HCT116 (cell line): ENCODE results near the gene CXCL9. TPM values are rescaled to one million over a fixed set of nuclear protein-coding genes. Genes with fewer than 3 reads are reported as not detected.
"Not testable (repeated sequence)": the region's sequence is repeated elsewhere in the genome, so short reads cannot be mapped to it uniquely, and the experiment has no call there.

Experiments used
- ATAC-seq: fragments of 200-7000 bp; cut with Tn5 transposase; 2 replicates; pipeline ENCODE4 v1.9.1; 2020; ENCODE audit warnings: mild to moderate bottlenecking, moderate library complexity
- BruUV-seq: library from RNA; stranded (reverse); fragments of 400-500 nt; replicated peaks from 2 replicates; lab custom pipeline; 2021; lab: Mats Ljungman, UMichigan
- CTCF ChIA-PET: fragments of 300-600 bp; sonication (Branson Sonifier 250); formaldehyde crosslinking; loops from one replicate; lab custom pipeline; 2021; ENCODE audit warnings: antibody characterized with exemption; lab: Charles Lee
- POLR2A ChIA-PET: fragments of 300-600, 350-600 bp; sonication (Branson Sonifier 250); formaldehyde crosslinking; loops from one replicate; lab custom pipeline; 2021; ENCODE audit warnings: antibody characterized with exemption; lab: Charles Lee
- RAD21 ChIA-PET, 2 experiments: fragments of 300-600 bp; sonication (Branson Sonifier 250); formaldehyde crosslinking; loops; one replicate each; lab custom pipeline; 2023; ENCODE audit warnings: low total read pairs in 2 of 2; ENCODE audit not compliant: uncharacterized antibody in 2 of 2, unreplicated experiment in 2 of 2, low non-redundant PET in 1 of 2; lab: Charles Lee
- DNase-seq: peaks from one replicate; pipeline ENCODE4 v3.0.0-alpha.2; 2010; ENCODE audit warnings: low read depth, low spot score
- H2AFZ ChIP-seq: fragments of 200-600 bp; shearing (Covaris generic), sonication (generic); 2 replicates; pipeline ENCODE4 v1.6.1; 2017; ENCODE audit warnings: low read depth, mixed run types, mixed read lengths, antibody characterized with exemption, low read length; ENCODE audit not compliant: poor library complexity, severe bottlenecking
- H3K27ac ChIP-seq: 2 replicates; pipeline ENCODE4 v1.5.1; 2012; ENCODE audit warnings: low read depth, low read length
- H3K27me3 ChIP-seq: fragments of 200-600 bp; sonication (generic); 2 replicates; pipeline ENCODE4 v1.6.1; 2016; ENCODE audit warnings: mixed run types, low read length, mixed read lengths; ENCODE audit not compliant: insufficient read depth
- H3K36me3 ChIP-seq, 2 experiments: fragments of 200-500 bp in 1 of 2; fragments of 200-600 bp in 1 of 2; sonication (Bioruptor generic) in 1 of 2; sonication (generic) in 1 of 2; 2 replicates each; pipeline versions ENCODE4 v1.5.1 to v1.6.1; 2014 to 2016; ENCODE audit warnings: low read length in 2 of 2, inconsistent platforms in 1 of 2, mixed read lengths in 1 of 2, mixed run types in 1 of 2; ENCODE audit not compliant: insufficient read depth in 2 of 2, control insufficient read depth in 1 of 2
- H3K4me1 ChIP-seq, 2 experiments: fragments of 200-600 bp in 1 of 2; sonication (generic) in 1 of 2; 2 replicates each; pipeline versions ENCODE4 v1.5.1 to v1.6.1; 2012 to 2017; ENCODE audit warnings: low read length in 2 of 2, inconsistent platforms in 1 of 2, mild to moderate bottlenecking in 1 of 2, mixed read lengths in 1 of 2, mixed run types in 1 of 2, moderate library complexity in 1 of 2; ENCODE audit not compliant: insufficient read depth in 2 of 2, control insufficient read depth in 1 of 2
- H3K4me2 ChIP-seq: fragments of 200-600 bp; sonication (generic); 2 replicates; pipeline ENCODE4 v1.6.1; 2017; ENCODE audit warnings: mixed run types, low read length, mixed read lengths
- H3K4me3 ChIP-seq, 2 experiments: fragments of 200-600 bp in 1 of 2; sonication (generic) in 1 of 2; replicated peaks in 1 of 2; 2 replicates each; pipeline ENCODE4 v1.5.1; 2011 to 2016; ENCODE audit warnings: low read length in 2 of 2, control low read depth in 1 of 2, low read depth in 1 of 2, mild to moderate bottlenecking in 1 of 2, mixed read lengths in 1 of 2, mixed run types in 1 of 2
- H3K79me2 ChIP-seq: fragments of 200-600 bp; sonication (generic); 2 replicates; pipeline ENCODE4 v1.6.1; 2017; ENCODE audit warnings: mild to moderate bottlenecking, mixed run types, low read length, moderate library complexity, mixed read lengths; ENCODE audit not compliant: insufficient read depth
- H3K9ac ChIP-seq: fragments of 200-600 bp; sonication (generic); 2 replicates; pipeline ENCODE4 v1.6.1; 2016; ENCODE audit warnings: low read length, mixed read lengths
- H3K9me2 ChIP-seq: fragments of 200-600 bp; sonication (generic), shearing (Covaris generic); 2 replicates; pipeline ENCODE4 v1.6.1; 2017; ENCODE audit warnings: mixed run types, mild to moderate bottlenecking, moderate library complexity; ENCODE audit not compliant: insufficient read depth
- H3K9me3 ChIP-seq, 2 experiments: fragments of 200-500 bp in 1 of 2; fragments of 200-600 bp in 1 of 2; sonication (Bioruptor generic) in 1 of 2; sonication (generic) in 1 of 2; 2 replicates each; pipeline ENCODE4 v1.6.1; 2014 to 2017; ENCODE audit warnings: low read length in 2 of 2, mixed read lengths in 2 of 2, inconsistent platforms in 1 of 2, low read depth in 1 of 2, mild to moderate bottlenecking in 1 of 2, mixed run types in 1 of 2, moderate library complexity in 1 of 2; ENCODE audit not compliant: control insufficient read depth in 1 of 2, insufficient read depth in 1 of 2
- H4K20me1 ChIP-seq: fragments of 200-600 bp; sonication (generic), shearing (Covaris generic); 2 replicates; pipeline ENCODE4 v1.6.1; 2017; ENCODE audit warnings: mixed run types, mild to moderate bottlenecking, moderate library complexity; ENCODE audit not compliant: insufficient read depth
- CBX3 ChIP-seq: IDR thresholded peaks from 2 replicates; pipeline ENCODE4 v1.6.1; 2012; ENCODE audit warnings: low read depth
- CEBPB ChIP-seq: IDR thresholded peaks from 2 replicates; pipeline ENCODE4 v1.6.1; 2012; ENCODE audit warnings: low read depth
- EGR1 ChIP-seq: IDR thresholded peaks from 2 replicates; pipeline ENCODE4 v1.6.1; 2012; ENCODE audit warnings: low read depth
- ELF1 ChIP-seq: IDR thresholded peaks from 2 replicates; pipeline ENCODE4 v1.6.1; 2012; ENCODE audit warnings: low read depth, borderline replicate concordance
- EZH2 ChIP-seq: fragments of 200-600 bp; sonication (generic); IDR thresholded peaks from 2 replicates; pipeline ENCODE4 v1.6.1; 2017; ENCODE audit warnings: antibody characterized with exemption, mixed run types
- EZH2phosphoT487 ChIP-seq: fragments of 200-600 bp; IDR thresholded peaks from 2 replicates; pipeline ENCODE4 v1.6.1; 2018; ENCODE audit warnings: antibody characterized with exemption, borderline replicate concordance
- FOSL1 ChIP-seq: IDR thresholded peaks from 2 replicates; pipeline ENCODE4 v1.6.1; 2012; ENCODE audit warnings: low read depth
- JUND ChIP-seq: IDR thresholded peaks from 2 replicates; pipeline ENCODE4 v1.6.1; 2012
- MAX ChIP-seq: IDR thresholded peaks from 2 replicates; pipeline ENCODE4 v1.6.1; 2012
- POLR2A ChIP-seq: IDR thresholded peaks from 2 replicates; pipeline ENCODE4 v1.7.0; 2011; ENCODE audit warnings: borderline replicate concordance; ENCODE audit not compliant: insufficient read depth, insufficient read length; ENCODE audit errors: extremely low read depth
- POLR2AphosphoS5 ChIP-seq: IDR thresholded peaks from 2 replicates; pipeline ENCODE4 v1.6.1; 2011; ENCODE audit warnings: mild to moderate bottlenecking, low read depth, low read length, moderate library complexity
- SIN3A ChIP-seq: IDR thresholded peaks from 2 replicates; pipeline ENCODE4 v1.6.1; 2012; ENCODE audit warnings: low read depth
- SP1 ChIP-seq: IDR thresholded peaks from 2 replicates; pipeline ENCODE4 v1.6.1; 2012; ENCODE audit warnings: low read depth
- SRF ChIP-seq: IDR thresholded peaks from 2 replicates; pipeline ENCODE4 v1.6.1; 2012; ENCODE audit warnings: low read depth
- TCF7L2 ChIP-seq: IDR thresholded peaks from 2 replicates; pipeline ENCODE4 v1.7.0; 2011; ENCODE audit warnings: borderline replicate concordance, inconsistent platforms; ENCODE audit not compliant: insufficient read depth, insufficient read length; ENCODE audit errors: extremely low read depth
- YY1 ChIP-seq: IDR thresholded peaks from 2 replicates; pipeline ENCODE4 v1.6.1; 2011; ENCODE audit warnings: low read length, low read depth, moderate library complexity, mild to moderate bottlenecking; ENCODE audit not compliant: insufficient replicate concordance; ENCODE audit errors: extremely low read depth
- ZFX ChIP-seq: fragments of 450-650 bp; IDR thresholded peaks from 2 replicates; pipeline ENCODE4 v1.6.1; 2017
- ZNF274 ChIP-seq: fragments of 200-500 bp; sonication (Bioruptor generic); IDR thresholded peaks from 2 replicates; pipeline ENCODE4 v1.6.1; 2014; ENCODE audit warnings: mild to moderate bottlenecking, low read depth, low read length, inconsistent platforms
- intact Hi-C: fragments of 100-400 bp; cut with micrococcal nuclease; formaldehyde crosslinking; loops from 2 replicates; pipeline ENCODE4 v1.10.0; 2022
- total RNA-seq: library from RNA; stranded (reverse); gene quantifications from one replicate; pipeline ENCODE4 v1.2.1, GENCODE V29; 2021; ENCODE audit not compliant: unreplicated experiment
- TF ChIP-seq, protein P1 (sequence below): IDR thresholded peaks from 2 replicates; pipeline ENCODE4 v1.6.1; 2012
- TF ChIP-seq, protein P2 (sequence below), 3 experiments: fragments of 200-600 bp in 1 of 3; sonication (generic) in 1 of 3; IDR thresholded peaks in 2 of 3; conservative IDR thresholded peaks in 1 of 3; 2 replicates each; pipeline ENCODE4 v1.5.1; 2012 to 2017; ENCODE audit warnings: low read depth in 2 of 3, low read length in 2 of 3, antibody characterized with exemption in 1 of 3, borderline replicate concordance in 1 of 3, control low read depth in 1 of 3, mild to moderate bottlenecking in 1 of 3, mixed read lengths in 1 of 3, mixed run types in 1 of 3, moderate library complexity in 1 of 3; ENCODE audit not compliant: insufficient read depth in 1 of 3

CXCL9 gene
- total RNA-seq, 1 experiment from 2014 or later = not detected

DNA sequence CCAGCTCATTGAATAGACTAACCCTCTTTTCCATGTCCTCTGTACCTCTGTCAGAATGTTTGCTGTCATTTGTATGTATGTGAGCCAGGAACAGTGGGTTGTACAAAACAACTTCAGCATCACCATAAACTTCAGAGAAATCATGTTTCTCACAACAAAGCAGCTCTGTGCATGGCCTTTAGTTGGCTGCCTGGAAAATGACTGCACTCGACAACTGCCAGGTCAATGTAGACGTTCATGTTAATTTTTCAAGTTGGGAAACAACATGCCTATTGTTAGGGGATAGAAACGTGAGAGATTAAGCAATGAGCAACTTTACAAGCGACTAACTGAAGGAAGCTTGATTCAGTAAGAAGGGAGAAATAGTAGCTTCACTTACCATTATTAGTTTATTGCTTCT lies 46.4 kb upstream of the CXCL9 start:
- intact Hi-C loops = no loop called here
- no peaks in the 10 kb centered on the region for H3K4me1 ChIP-seq
- H3K4me2 ChIP-seq = no peak overlapping the region
- H3K9me2 ChIP-seq = no peaks in the 10 kb centered on the region
- ChIA-PET CTCF (interaction anchor here (1.5 kb wide), 1 partner anchor 58 kb away, joined by 7 read pairs; no protein-coding TSS in a partner anchor), RAD21 (no interaction called here), POLR2A (interaction anchor here (0.6 to 1.5 kb wide), 3 partner anchors 12 to 75 kb away, joined by 3 to 5 read pairs (median 3); no protein-coding TSS in a partner anchor)
- H3K79me2 ChIP-seq = no peaks in the 10 kb centered on the region
- H3K27me3 ChIP-seq = peaks cover 15% of the 10 kb centered on the region; the same call in 1 of the 2 replicates
- no peaks in the 10 kb centered on the region for H3K9me3 ChIP-seq
- no peaks in the 10 kb centered on the region for H4K20me1 ChIP-seq
- DNase-seq = no peak
- H3K4me3 ChIP-seq = no peak overlapping the region
- TF ChIP-seq, protein P1, sequence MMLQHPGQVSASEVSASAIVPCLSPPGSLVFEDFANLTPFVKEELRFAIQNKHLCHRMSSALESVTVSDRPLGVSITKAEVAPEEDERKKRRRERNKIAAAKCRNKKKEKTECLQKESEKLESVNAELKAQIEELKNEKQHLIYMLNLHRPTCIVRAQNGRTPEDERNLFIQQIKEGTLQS = no peak
- TF ChIP-seq SP1 (no peak), FOSL1 (no peak), ELF1 (no peak), EZH2 (no peak), JUND (no peak), SIN3A (no peak), POLR2A (no peak), ZNF274 (no peak), POLR2AphosphoS5 (no peak), TCF7L2 (no peak), SRF (no peak), YY1 (no peak), MAX (no peak), CEBPB (no peak), CBX3 (no peak), EGR1 (no peak), ZFX (no peak), EZH2phosphoT487 (no peak)
- TF ChIP-seq, protein P2, sequence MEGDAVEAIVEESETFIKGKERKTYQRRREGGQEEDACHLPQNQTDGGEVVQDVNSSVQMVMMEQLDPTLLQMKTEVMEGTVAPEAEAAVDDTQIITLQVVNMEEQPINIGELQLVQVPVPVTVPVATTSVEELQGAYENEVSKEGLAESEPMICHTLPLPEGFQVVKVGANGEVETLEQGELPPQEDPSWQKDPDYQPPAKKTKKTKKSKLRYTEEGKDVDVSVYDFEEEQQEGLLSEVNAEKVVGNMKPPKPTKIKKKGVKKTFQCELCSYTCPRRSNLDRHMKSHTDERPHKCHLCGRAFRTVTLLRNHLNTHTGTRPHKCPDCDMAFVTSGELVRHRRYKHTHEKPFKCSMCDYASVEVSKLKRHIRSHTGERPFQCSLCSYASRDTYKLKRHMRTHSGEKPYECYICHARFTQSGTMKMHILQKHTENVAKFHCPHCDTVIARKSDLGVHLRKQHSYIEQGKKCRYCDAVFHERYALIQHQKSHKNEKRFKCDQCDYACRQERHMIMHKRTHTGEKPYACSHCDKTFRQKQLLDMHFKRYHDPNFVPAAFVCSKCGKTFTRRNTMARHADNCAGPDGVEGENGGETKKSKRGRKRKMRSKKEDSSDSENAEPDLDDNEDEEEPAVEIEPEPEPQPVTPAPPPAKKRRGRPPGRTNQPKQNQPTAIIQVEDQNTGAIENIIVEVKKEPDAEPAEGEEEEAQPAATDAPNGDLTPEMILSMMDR (IDR thresholded peaks at IDR 0.05 in 2 of 3, conservative IDR thresholded peaks at IDR 0.05 in 1 of 3; ENCODE audit: borderline replicate concordance in 1 of 3, insufficient read depth in 1 of 3, low read depth in 2 of 3, low read length in 2 of 3) = no peak
- no peak overlapping the region for H2AFZ ChIP-seq
- BruUV-seq = no TSS peak
- H3K9ac ChIP-seq = no peak overlapping the region
- H3K36me3 ChIP-seq = no peaks in the 10 kb centered on the region
- H3K27ac ChIP-seq = no peak overlapping the region
- ATAC-seq = no peak

GRCh38 chr4:76050560-76051050 lies 43.3 kb upstream of the CXCL9 start:
- not testable (repeated sequence) for H2AFZ ChIP-seq, H3K27ac ChIP-seq

More at GRCh38 chr4:76050560-76051050, 43.3 kb upstream of the CXCL9 start:
- H3K4me1 ChIP-seq, POLR2A ChIA-PET, DNase-seq, H3K36me3 ChIP-seq, H3K9me2 ChIP-seq, H3K4me2 ChIP-seq, H4K20me1 ChIP-seq, CTCF ChIA-PET, H3K27me3 ChIP-seq, H3K9me3 ChIP-seq, H3K9ac ChIP-seq, H3K79me2 ChIP-seq, ATAC-seq, RAD21 ChIA-PET, BruUV-seq, H3K4me3 ChIP-seq: not testable (repeated sequence)
- intact Hi-C loops = loop anchor here (1.0 kb wide), 1 partner anchor 8 kb away; no protein-coding TSS in a partner anchor
